A204.1 (cell line): ENCODE measurements around the gene FBXO15.

ENCODE experiments used
- FAIRE-seq: peaks from 2 replicates; lab custom pipeline; 2012; peaks lifted over from hg19 to GRCh38; lab: Jason Lieb, UNC

FBXO15 gene

GRCh38 chr18:74060579-74060978 lies 87.1 kb downstream of the FBXO15 start:
- no peak for FAIRE-seq

DNA sequence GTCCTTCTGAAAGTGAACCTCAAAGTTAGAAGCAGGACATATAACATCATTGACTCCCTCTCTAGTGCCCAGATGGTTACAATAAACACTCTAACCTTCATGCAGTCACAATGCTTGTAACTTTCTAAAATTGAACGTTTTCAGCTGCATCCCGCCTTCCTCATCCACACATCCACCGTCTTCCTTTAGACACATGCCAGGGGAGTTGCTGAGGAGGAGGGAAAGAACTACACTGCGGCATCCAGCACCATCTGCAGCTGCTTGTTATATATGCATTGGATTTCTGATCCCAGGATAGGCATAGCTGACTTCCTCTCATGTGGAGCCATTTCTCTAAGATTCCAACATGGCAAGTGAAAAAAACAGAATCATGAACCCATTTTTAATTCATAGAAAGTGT lies 96.8 kb downstream of the FBXO15 start:
- no peak for FAIRE-seq

DNA sequence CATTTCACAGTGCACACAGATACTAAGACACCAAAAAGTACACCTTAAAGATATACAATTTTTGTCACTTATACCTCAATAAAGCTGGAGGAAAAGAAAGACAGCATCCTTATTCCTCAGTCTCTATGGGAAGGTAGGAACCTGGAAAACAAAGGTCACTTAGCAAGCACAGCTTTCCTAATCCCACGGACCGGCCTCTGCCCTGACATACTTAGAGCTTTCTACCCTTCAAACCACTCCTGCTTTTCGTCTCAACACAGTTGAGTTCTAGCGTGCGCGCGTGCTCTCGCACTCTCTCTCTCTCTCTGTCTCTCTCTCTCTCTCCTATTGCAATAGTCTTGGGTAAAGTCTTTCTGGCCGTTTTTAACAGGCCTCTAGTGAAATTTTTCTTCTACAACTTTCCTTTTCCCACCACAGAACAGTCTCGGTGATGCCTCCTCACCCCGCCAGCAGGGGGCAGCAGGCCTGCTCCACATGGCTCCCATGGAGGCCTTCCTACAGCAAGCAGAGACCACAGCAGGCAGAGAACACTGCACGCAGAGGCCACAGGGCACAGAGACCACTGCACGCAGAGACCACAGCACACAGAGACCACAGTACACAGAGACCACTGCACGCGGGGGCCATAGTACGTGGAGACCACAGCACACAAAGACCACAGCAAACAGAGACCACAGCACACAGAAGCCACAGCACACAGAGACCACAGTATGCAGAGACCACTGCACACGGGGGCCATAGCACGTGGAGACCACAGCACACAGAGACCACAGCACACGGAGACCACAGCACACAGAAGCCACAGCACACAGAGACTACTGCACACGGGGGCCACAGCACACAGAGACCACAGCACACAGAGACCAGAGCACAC lies 106.9 kb downstream of the FBXO15 start:
- no peak for FAIRE-seq

- no peak for FAIRE-seq
These were observed 107.6 kb downstream of the FBXO15 start for GRCh38 chr18:74040008-74040407.

- FAIRE-seq: no peak
These were observed 118.5 kb downstream of the FBXO15 start for GRCh38 chr18:74029161-74029560.
